ENCODE results near the gene ACOT9.
"Not testable (repeated sequence)": the region's sequence is repeated elsewhere in the genome, so short reads cannot be mapped to it uniquely, and the experiment has no call there.

The ACOT9 gene

DNA sequence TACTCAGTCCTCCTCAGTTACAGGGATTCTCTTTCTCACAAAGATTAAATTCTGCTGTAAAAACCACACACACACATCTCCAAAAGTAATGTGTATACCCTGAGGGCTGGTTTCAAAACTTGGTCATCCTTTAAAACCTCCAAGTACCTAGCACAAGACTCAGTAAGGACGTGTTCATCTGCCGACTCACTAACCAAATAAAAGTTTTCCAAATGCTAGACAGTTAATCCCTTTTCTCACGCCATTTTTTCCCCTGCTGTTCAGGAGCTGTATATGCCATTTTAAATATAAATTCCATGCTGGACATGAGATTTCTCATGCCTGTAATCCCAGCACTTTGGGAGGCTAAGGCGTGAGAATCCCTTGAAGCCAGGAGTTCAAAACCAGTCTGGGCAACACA, 35.9 kb upstream of the ACOT9 start:
- TF ChIP-seq GATA1 (IDR thresholded peaks at IDR 0.05; ENCODE audit: low read depth, low read length) (no peak), POLR2A (IDR thresholded peaks at IDR 0.05; ENCODE audit: low read length) (no peak)
- DNase-seq, result no peak

DNA sequence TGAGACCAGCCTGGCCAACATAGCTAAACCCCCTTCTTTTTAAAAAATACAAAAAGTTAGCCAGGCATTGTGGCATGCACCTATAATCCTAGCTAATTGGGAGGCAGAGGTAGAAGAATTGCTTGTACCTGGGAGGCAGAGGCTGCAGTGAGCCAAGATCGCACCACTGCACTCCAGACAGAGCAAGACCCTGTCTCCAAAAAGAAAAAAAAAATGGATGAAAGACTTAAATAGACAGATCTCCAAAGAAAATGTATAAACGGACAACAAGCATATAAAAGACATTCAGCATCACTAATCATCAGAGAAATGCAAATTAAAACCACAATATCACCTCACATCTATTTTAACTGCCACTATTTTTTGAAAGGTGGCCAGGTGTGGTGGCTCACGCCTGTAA, 33.3 kb upstream of the ACOT9 start:
- TF ChIP-seq POLR2A (IDR thresholded peaks at IDR 0.05; ENCODE audit: low read length) (no peak), GATA1 (IDR thresholded peaks at IDR 0.05; ENCODE audit: low read depth, low read length) (no peak)
- no peak for DNase-seq

DNA sequence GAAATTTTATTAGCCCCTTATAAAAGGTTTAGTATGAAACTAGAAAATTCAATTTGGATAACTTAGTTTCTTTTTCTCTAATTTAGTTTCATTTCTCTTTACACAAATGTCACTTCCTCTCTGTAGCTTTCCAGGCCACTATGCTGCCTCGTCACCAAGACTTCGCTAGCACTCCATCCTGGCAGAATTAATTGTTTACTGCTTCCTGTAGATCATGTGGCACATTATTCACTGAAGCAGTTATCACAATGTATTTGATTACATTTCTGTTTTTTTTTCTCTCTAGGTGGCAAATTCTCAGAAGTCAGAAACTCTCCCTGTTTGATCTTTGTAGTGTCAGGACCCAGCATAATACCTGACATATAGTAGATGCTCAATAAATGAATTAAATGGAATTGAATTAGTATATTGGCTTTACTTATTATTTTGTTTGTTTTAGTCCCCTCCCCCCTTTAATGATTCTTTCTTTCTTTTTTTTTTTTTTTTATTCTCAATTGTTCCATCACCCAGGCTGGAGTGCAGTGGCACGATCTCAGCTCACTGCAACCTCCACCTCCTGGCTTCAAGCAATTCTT, 30.6 kb upstream of the ACOT9 start:
- TF ChIP-seq GATA1 (IDR thresholded peaks at IDR 0.05; ENCODE audit: low read depth, low read length) (no peak), POLR2A (IDR thresholded peaks at IDR 0.05; ENCODE audit: low read length) (no peak)
- no peak for DNase-seq

DNA sequence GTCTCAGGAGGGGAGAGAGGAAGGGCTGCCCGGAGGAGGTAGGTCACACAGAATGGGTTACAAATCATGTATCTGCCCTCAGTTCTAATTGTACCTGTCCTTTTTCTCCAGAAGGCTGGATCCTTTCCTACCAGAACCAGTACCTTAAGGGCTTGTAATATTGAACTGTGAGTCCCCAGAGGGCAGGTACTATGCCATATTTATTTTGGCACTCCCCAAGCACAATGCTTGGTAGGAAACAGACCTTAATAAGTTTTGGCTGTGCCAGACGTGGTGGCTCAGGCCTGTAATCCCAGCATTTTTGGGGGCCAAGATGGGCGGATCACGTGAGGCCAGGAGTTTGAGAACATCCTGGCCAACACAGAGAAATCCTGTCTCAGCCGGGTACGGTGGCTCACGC, 28.0 kb upstream of the ACOT9 start:
- DNase-seq, result not testable (repeated sequence)

DNA sequence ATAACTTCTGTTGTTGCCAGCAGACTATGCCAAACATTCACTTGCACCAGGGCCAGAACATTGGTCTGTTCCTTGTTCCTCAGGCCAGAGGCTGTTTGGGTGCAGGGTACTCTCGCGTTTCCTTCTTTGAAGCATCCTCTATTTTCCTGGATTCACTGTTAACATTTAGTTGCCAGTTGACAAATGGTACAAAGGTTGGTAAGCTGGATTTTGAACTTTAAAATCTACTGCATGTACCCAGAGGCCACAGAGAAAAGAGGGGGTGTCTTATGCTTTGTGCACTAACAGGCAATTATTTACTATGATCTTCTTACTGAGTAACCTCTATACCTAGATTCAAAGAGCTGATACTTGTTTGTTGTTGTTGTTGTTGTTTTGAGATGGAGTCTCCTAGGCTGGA, 27.1 kb upstream of the ACOT9 start:
- TF ChIP-seq POLR2A (IDR thresholded peaks at IDR 0.05; ENCODE audit: low read length) (no peak), GATA1 (IDR thresholded peaks at IDR 0.05; ENCODE audit: low read depth, low read length) (no peak)
- DNase-seq, result no peak

DNA sequence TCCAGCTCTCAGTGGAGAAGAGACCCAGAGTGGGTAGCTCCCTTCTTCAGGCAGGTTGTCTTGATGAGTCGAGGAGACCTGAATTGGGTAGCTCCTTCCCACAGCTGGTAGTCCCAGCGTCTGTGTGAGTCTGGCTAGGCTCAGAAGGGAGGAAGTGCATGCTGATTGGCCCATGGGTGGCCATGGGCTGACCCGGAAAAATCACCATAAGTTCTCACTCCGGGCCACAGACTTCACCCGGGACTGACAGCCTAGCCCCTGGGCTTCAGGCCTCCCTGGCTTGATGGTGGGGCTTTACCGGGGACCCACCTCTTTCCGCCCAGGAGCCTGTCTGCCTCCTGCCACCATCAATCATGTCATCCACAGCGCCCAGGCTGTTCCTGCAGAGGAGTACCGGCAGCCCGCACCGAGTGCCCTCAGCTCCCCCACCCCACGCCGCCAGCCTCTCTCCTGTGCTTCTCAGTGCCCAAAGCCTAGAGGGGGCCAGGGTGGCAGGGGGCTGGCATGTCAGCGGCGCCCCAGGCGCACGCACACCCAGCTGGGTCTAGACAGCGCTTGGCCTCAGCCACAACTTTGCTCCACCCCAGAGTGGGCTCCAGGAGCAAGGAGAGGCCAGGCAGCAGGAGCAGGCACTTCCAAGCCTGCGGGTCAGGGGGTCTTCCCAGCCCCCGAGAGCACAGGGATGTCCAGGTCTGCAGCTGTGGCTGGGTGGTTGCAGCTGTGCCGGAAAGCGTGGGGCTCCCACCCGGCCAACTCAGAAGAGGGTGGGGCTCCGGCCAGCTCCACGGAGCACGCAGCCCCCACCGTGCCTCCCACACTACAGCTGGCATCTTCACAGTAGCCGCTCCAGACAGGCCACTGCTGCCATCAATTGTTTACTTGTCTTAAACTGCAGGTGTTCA, 23.8 kb upstream of the ACOT9 start:
- no peak for TF ChIP-seq GATA1 (IDR thresholded peaks at IDR 0.05; ENCODE audit: low read depth, low read length)
- TF ChIP-seq POLR2A (IDR thresholded peaks at IDR 0.05; ENCODE audit: low read length), result no peak

DNA sequence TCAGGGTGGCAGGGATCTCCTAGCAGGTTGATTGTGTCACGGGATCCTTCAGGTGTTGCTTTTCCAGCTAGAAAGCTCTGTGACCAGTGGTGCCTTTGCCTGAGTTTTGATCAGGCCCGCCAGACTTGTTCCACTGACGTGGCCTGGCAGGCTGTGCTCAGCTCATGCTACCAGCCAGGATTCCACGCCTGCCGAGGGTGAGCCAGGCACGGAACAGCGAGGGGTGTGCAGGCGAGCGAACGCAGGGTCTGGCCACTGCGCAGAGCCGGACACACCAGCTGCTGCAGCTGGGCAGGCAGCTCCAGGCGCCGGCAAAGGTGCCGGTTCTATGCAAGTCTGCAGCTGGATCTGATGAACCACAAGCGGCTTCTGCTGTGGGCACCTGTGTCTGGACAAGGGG, 22.8 kb upstream of the ACOT9 start:
- DNase-seq, result no peak
- no peak for TF ChIP-seq POLR2A (IDR thresholded peaks at IDR 0.05; ENCODE audit: low read length)
- TF ChIP-seq GATA1 (IDR thresholded peaks at IDR 0.05; ENCODE audit: low read depth, low read length), result no peak

More for the DNA sequence above, 23.8 kb upstream of the ACOT9 start:
- DNase-seq, result no peak

DNA sequence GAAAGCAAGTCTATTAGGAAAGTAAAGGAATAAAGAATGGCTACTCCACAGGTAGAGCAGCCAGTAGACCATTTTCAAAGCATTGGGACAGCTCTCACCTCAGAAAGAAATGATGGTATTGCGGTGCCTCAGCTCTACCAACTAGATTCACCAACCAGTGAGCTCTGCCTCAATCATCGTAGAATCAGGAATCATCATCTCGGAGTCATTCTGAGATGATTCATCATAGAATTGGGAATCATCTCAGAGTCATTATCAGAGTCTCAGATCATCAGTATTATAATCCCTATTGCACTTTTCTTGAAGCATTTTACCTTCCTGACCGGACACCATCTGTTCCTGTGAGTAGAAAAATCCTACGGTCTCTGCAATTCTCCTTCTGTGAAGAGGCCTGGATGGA, 22.4 kb upstream of the ACOT9 start:
- TF ChIP-seq GATA1 (IDR thresholded peaks at IDR 0.05; ENCODE audit: low read depth, low read length) (no peak), POLR2A (IDR thresholded peaks at IDR 0.05; ENCODE audit: low read length) (no peak)

DNA sequence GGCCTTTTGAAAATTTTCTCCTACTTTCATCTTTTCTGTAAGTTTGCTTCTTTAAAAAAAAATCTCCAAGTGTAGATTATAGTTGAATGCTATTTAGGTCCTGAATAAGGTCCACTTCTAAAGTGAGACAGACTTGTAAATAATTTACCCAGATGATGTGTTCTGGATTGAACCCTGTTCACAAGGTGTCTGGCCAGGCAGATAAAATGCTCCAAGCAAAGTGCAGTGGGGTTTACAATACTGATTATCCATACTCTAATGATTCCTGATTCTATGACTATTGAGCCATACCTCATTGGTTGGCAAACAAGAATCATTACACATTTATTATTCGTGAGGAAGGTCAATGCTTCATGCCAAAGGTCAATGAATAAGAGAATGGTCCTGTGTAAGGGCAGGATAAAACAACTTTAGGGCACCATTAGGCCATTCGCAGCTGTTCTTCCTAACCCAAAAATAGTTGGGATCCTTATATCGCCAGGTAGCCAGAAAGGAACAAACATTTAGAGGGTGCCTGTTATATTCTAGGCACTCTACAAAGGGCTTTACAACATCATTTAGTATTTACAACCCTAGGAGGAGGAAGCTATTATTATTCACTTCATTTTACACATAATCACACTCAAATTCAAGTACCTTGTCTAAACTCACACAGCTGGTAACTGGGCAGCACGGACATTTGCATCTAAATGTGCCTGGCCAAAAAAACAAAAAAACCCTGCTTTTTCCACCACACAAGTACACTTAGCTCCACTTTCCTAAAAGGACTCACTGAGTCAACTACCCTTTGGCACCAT, 21.3 kb upstream of the ACOT9 start:
- no peak for DNase-seq
- TF ChIP-seq GATA1 (IDR thresholded peaks at IDR 0.05; ENCODE audit: low read depth, low read length), result no peak
- TF ChIP-seq POLR2A (IDR thresholded peaks at IDR 0.05; ENCODE audit: low read length), result no peak

More for the DNA sequence above, 22.4 kb upstream of the ACOT9 start:
- DNase-seq, result no peak

DNA sequence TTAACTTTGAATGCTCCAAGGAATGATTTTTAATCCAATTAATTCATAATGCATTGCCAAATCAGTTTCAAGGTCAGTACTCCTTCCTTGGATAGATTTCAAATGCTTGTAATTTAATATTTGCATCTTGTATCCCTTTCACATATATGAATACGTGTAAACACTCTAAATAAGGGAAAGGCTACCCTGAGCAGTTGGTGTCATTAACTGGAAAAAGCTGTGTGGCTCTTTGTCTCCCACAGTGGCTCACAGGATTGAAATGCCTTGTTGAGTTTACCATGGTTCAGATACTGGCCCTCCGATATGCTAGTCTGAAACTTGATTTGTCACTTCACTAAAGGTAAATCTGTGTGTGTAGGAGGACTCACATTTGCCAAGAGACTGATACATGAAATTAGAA, 16.7 kb upstream of the ACOT9 start:
- no peak for DNase-seq
- no peak for TF ChIP-seq GATA1 (IDR thresholded peaks at IDR 0.05; ENCODE audit: low read depth, low read length)
- no peak for TF ChIP-seq POLR2A (IDR thresholded peaks at IDR 0.05; ENCODE audit: low read length)

DNA sequence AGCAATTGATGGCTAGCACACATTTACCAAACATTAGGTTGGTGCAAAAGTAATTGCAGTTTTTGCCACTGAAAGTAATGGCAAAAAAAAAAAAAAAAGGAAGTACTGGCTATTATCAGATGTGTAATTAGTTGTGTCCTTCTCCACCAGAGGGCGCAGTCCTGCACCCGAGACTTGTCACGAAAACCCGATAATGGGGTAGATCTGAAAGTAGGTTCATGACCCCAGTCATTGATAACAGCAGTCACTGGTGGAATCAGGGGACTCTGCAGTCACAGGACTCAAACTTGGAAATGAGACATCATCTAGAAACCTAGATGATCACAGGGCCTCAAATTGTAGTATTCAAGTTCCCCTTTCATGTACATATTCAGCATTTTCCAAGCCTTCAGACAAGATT, 13.1 kb upstream of the ACOT9 start:
- TF ChIP-seq POLR2A (IDR thresholded peaks at IDR 0.05; ENCODE audit: low read length) (no peak), GATA1 (IDR thresholded peaks at IDR 0.05; ENCODE audit: low read depth, low read length) (no peak)
- DNase-seq, result peak; percentile 86 to 88

DNA sequence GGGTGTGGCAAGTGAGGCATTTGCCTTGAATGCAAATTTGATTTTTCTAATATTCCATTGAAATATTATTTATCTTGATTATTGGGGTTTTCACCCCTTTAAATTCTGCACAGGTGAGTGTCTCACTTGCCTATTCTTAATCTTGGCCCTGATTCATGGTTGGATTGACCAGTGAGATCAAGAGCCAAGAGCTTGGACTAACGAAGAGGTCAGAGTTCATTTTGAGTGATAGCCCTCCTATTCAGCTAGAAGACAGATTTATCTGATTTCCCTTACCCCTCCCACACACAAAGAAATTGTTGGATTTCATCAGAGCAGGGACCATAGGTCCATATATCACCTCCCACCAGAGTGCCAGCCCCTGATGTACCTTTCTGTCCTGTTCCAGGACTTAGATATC, 11.6 kb upstream of the ACOT9 start:
- no peak for DNase-seq
- no peak for TF ChIP-seq GATA1 (IDR thresholded peaks at IDR 0.05; ENCODE audit: low read depth, low read length)
- TF ChIP-seq POLR2A (IDR thresholded peaks at IDR 0.05; ENCODE audit: low read length), result no peak

DNA sequence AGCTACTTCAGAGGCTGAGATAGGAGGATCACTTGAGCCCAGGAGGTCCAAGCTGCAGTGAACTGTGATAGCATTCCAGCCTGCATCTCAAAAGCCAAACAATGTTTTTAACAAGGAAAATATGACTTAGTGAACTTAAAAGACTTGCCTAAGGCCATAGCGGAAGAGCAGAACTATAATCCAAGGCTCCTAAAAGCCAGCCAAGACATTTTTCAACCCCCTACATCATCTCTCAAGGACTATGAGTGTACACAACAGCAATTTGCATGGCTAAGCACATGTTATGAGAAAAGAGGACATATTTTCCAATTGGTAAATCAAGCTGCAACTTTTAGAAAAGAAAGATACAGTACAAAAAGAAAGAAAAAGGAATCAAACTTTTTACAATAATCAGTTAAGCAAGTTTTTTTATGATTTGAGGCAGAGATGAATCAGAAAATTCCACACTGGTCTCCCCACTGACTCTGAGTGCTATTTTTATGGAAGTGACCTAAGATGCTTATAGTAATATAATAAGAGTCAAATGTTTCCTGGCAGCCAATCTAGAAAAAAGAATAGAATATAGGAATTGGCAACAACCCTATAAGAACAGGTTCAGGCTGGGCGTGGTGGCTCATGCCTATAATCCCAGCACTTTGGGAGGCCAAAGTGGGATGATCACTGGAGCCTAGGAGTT, 9.8 kb upstream of the ACOT9 start:
- DNase-seq, result no peak
- no peak for TF ChIP-seq GATA1 (IDR thresholded peaks at IDR 0.05; ENCODE audit: low read depth, low read length)
- TF ChIP-seq POLR2A (IDR thresholded peaks at IDR 0.05; ENCODE audit: low read length), result no peak

DNA sequence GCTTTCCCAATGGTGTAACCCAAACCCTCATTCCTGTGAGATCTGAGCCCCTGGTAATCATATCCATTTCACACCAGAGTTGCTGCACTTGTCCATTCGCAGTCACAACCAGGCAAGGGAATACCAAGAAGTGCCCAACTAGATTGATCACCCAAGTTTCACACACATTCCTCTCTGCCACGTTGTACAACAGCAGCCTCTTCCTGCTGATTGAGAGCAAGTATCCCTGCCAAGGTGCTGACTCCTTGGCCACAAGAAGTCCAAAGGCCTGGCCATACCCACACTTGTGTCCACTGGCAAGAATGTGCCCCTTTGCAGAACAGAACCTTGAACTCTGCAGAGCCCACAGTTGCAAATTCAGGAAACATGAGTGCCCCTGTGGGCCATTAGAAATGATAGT, 6.5 kb upstream of the ACOT9 start:
- DNase-seq, result no peak

More for the DNA sequence above, 6.5 kb upstream of the ACOT9 start:
- TF ChIP-seq POLR2A (IDR thresholded peaks at IDR 0.05; ENCODE audit: low read length), result no peak
- TF ChIP-seq GATA1 (IDR thresholded peaks at IDR 0.05; ENCODE audit: low read depth, low read length), result no peak

Measured in erythroblast (primary cell).